GM23338 (cell line): ENCODE data around the gene GAD1. TPM values are rescaled to one million over a fixed set of nuclear protein-coding genes. Genes with fewer than 3 reads are reported as not detected.
A peak's percentile ranks its signal among the peaks of the same experiment; 100 is the strongest.

Experiments used
- ATAC-seq: fragments of 200-7000 bp; cut with Tn5 transposase; 3 replicates; pipeline ENCODE4 v1.9.1; 2020
- DNase-seq: peaks from one replicate; pipeline ENCODE4 v3.0.0-alpha.2; 2015; ENCODE audit warnings: low spot score
- H2AFZ ChIP-seq: fragments of 200-600 bp; sonication (generic); 2 replicates; pipeline ENCODE4 v1.8.0; 2016; ENCODE audit warnings: antibody characterized with exemption, mild to moderate bottlenecking, moderate library complexity
- H3F3A ChIP-seq: fragments of 200-600 bp; sonication (generic); replicated peaks from 2 replicates; pipeline ENCODE4 v1.8.0; 2017; ENCODE audit warnings: antibody characterized with exemption, mixed run types, low read depth
- H3K27ac ChIP-seq: fragments of 200-600 bp; sonication (generic); 2 replicates; pipeline ENCODE4 v1.6.1; 2016; ENCODE audit warnings: low read depth
- H3K27me3 ChIP-seq: fragments of 200-600 bp; sonication (generic); 2 replicates; pipeline ENCODE4 v1.8.0; 2016; ENCODE audit warnings: mild to moderate bottlenecking, mixed run types, moderate library complexity; ENCODE audit not compliant: insufficient read depth
- H3K36me3 ChIP-seq: fragments of 200-600 bp; sonication (generic); 2 replicates; pipeline ENCODE4 v1.8.0; 2016; ENCODE audit warnings: mild to moderate bottlenecking; ENCODE audit not compliant: insufficient read depth
- H3K4me1 ChIP-seq: fragments of 200-600 bp; sonication (generic); 2 replicates; pipeline ENCODE4 v1.8.0; 2016; ENCODE audit warnings: mild to moderate bottlenecking, moderate library complexity; ENCODE audit not compliant: insufficient read depth
- H3K4me2 ChIP-seq: fragments of 200-600 bp; sonication (generic); 2 replicates; pipeline ENCODE4 v1.7.1; 2017; ENCODE audit warnings: mixed run types
- H3K4me3 ChIP-seq: fragments of 200-600 bp; sonication (generic); 2 replicates; pipeline ENCODE4 v1.6.1; 2016; ENCODE audit warnings: mixed run types
- H3K79me2 ChIP-seq: fragments of 200-600 bp; sonication (generic); replicated peaks from 2 replicates; pipeline ENCODE4 v1.8.0; 2017; ENCODE audit warnings: mild to moderate bottlenecking; ENCODE audit not compliant: insufficient read depth
- H3K9me2 ChIP-seq: fragments of 200-600 bp; sonication (generic); 2 replicates; pipeline ENCODE4 v1.8.0; 2017; ENCODE audit not compliant: insufficient read depth
- H4K20me1 ChIP-seq: fragments of 200-600 bp; sonication (generic); replicated peaks from 2 replicates; pipeline ENCODE4 v1.8.0; 2017; ENCODE audit warnings: mild to moderate bottlenecking; ENCODE audit not compliant: insufficient read depth
- H3K27ac Mint-ChIP-seq: 2 replicates; pipeline ENCODE4 v1.8.0; 2020; ENCODE audit warnings: inconsistent platforms, mild to moderate bottlenecking, moderate library complexity, mixed read lengths
- H3K27me3 Mint-ChIP-seq: 3 replicates; pipeline ENCODE4 v1.8.0; 2022; ENCODE audit warnings: low read depth, mild to moderate bottlenecking, moderate library complexity, mixed read lengths, inconsistent platforms; ENCODE audit not compliant: insufficient read depth, poor library complexity
- H3K36me3 Mint-ChIP-seq: 3 replicates; pipeline ENCODE4 v1.8.0; 2021; ENCODE audit warnings: low read depth, mild to moderate bottlenecking, inconsistent platforms, moderate library complexity, mixed read lengths
- H3K4me1 Mint-ChIP-seq: 3 replicates; pipeline ENCODE4 v1.8.0; 2020; ENCODE audit warnings: mild to moderate bottlenecking, inconsistent platforms, mixed read lengths
- H3K4me3 Mint-ChIP-seq: 3 replicates; pipeline ENCODE4 v1.8.0; 2021; ENCODE audit warnings: moderate library complexity, mild to moderate bottlenecking, inconsistent platforms, mixed read lengths
- H3K9me3 Mint-ChIP-seq: 3 replicates; pipeline ENCODE4 v1.8.0; 2020; ENCODE audit warnings: moderate library complexity, mild to moderate bottlenecking, inconsistent platforms, mixed read lengths
- CREB1 ChIP-seq: fragments of 250-450 bp; sonication (Bioruptor Pico); IDR thresholded peaks from 2 replicates; pipeline ENCODE4 v1.5.0; 2020; ENCODE audit warnings: low read depth, mild to moderate bottlenecking, moderate library complexity
- CTCF ChIP-seq, 2 experiments: fragments of 200-600 bp in 1 of 2; sonication (generic) in 1 of 2; conservative IDR thresholded peaks; 2 replicates each; pipeline versions ENCODE4 v1.5.1 to v1.6.1; 2016 to 2017; ENCODE audit warnings: antibody characterized with exemption in 2 of 2, low read depth in 2 of 2, mild to moderate bottlenecking in 2 of 2, moderate library complexity in 1 of 2
- EZH2 ChIP-seq: fragments of 200-600 bp; sonication (generic); IDR thresholded peaks from one replicate; pipeline ENCODE4 v1.8.0; 2017; ENCODE audit warnings: antibody characterized with exemption, mild to moderate bottlenecking, low read depth; ENCODE audit not compliant: unreplicated experiment
- EZH2phosphoT487 ChIP-seq: fragments of 200-600 bp; sonication (generic); IDR thresholded peaks from one replicate; pipeline ENCODE4 v1.8.1; 2018; ENCODE audit warnings: antibody characterized with exemption; ENCODE audit not compliant: unreplicated experiment
- NANOG ChIP-seq: IDR thresholded peaks from 2 replicates; pipeline ENCODE4 v1.6.1; 2016; ENCODE audit warnings: antibody characterized with exemption, borderline replicate concordance
- polyA plus RNA-seq: library from polyadenylated mRNA; unstranded; fragments of >200 nt; fragmentation: Nextera tagmentation; extraction: Ambion mirVana; gene quantifications from 2 replicates; pipeline ENCODE4 v1.2.1, GENCODE V29; 2016
- total RNA-seq: library from RNA; depleted of rRNA; stranded (reverse); fragments of >200 nt; shearing (Covaris generic); gene quantifications from 2 replicates; pipeline ENCODE4 v1.2.3, GENCODE V29; 2014

The GAD1 gene
- total and polyA plus RNA-seq, 2 experiments from 2014 or later = 0.17 to 0.34 TPM

- Histone ChIP-seq H3K4me3 (no peak overlapping the region), H3K4me2 (no peak overlapping the region), H3K27ac (no peak overlapping the region), H3K27me3 (no peaks in the 10 kb centered on the region; the same call in 1 of the 2 replicates), H2AFZ (no peak overlapping the region), H3K79me2 (no peaks in the 10 kb centered on the region), H3K36me3 (no peaks in the 10 kb centered on the region), H3F3A (no peaks in the 10 kb centered on the region), H3K4me1 (no peaks in the 10 kb centered on the region), H3K9me2 (peaks cover 8% of the 10 kb centered on the region), H4K20me1 (no peaks in the 10 kb centered on the region)
- Mint-ChIP-seq H3K27ac (no peak overlapping the region), H3K4me3 (no peak overlapping the region), H3K27me3 (no peaks in the 10 kb centered on the region), H3K9me3 (no peaks in the 10 kb centered on the region), H3K4me1 (no peaks in the 10 kb centered on the region), H3K36me3 (no peaks in the 10 kb centered on the region)
- no peak for TF ChIP-seq EZH2
- DNase-seq = no peak
- no peak for ATAC-seq
Observed at GRCh38 chr2:170806548-170806947, 10.1 kb upstream of the GAD1 start.

- DNase-seq (peak; percentile 97), ATAC-seq (peak; percentile 10)
- H3K36me3 Mint-ChIP-seq = no peaks in the 10 kb centered on the region
- TF ChIP-seq CREB1 (no peak), NANOG (no peak), CTCF (conservative IDR thresholded peaks at IDR 0.05; ENCODE audit: low read depth in 2 of 2) (peak; percentile 83 to 95), EZH2phosphoT487 (no peak), EZH2 (peak; percentile 43)
- peaks cover 28% of the 10 kb centered on the region for H3K4me1 ChIP-seq
- peaks cover 55% of the 10 kb centered on the region for H3K27me3 Mint-ChIP-seq
- peak overlapping the region; percentile 63 for H3K4me3 ChIP-seq
- H3K27ac ChIP-seq = no peak overlapping the region
- no peaks in the 10 kb centered on the region; the same call in 2 of the 3 replicates for H3K9me3 Mint-ChIP-seq
- no peaks in the 10 kb centered on the region for H3K79me2 ChIP-seq
- H4K20me1 ChIP-seq = no peaks in the 10 kb centered on the region; the same call in 1 of the 2 replicates
- peaks cover 52% of the 10 kb centered on the region for H3K27me3 ChIP-seq
- H3F3A ChIP-seq = no peaks in the 10 kb centered on the region; the same call in 1 of the 2 replicates
- H3K9me2 ChIP-seq = no peaks in the 10 kb centered on the region
- H3K4me3 Mint-ChIP-seq = peak overlapping the region; percentile 77
- no peak overlapping the region for H3K27ac Mint-ChIP-seq
- H3K4me2 ChIP-seq = peak overlapping the region; percentile 97
- H2AFZ ChIP-seq = 0 out of 2 replicates have a peak overlapping the region, but pooled peaks have one; percentile 1
- no peaks in the 10 kb centered on the region for H3K36me3 ChIP-seq
- peaks cover 37% of the 10 kb centered on the region; the same call in 2 of the 3 replicates for H3K4me1 Mint-ChIP-seq
Observed at GRCh38 chr2:170812710-170813600, 3.7 kb upstream of the GAD1 start.
